Heart right ventricle (tissue), 16 donors: ENCODE results near the gene CHID1. TPM values are rescaled to one million over a fixed set of nuclear protein-coding genes. Genes with fewer than 3 reads are reported as not detected.

Experiments used
- ATAC-seq, 8 donors: fragments of 200-7000 bp; cut with Tn5 transposase; one replicate each; pipeline ENCODE4 v1.9.1; 2020; ENCODE audit warnings: mild to moderate bottlenecking in 8 of 8, moderate library complexity in 8 of 8, moderate number of reproducible peaks in 1 of 8
- DNase-seq, 2 donors: peaks; one replicate each; pipeline ENCODE4 v3.0.0-alpha.2; 2020
- H3K27ac ChIP-seq, 10 donors: fragments of 200-600 bp; sonication (generic) in 2 of 10; one replicate each; pipeline versions ENCODE4 v1.5.0 to v1.8.0; 2020 to 2022; ENCODE audit warnings: mild to moderate bottlenecking in 3 of 10
- H3K27me3 ChIP-seq, 7 donors: fragments of 200-600 bp; one replicate each; pipeline ENCODE4 v1.8.0; 2021 to 2022; ENCODE audit warnings: mild to moderate bottlenecking in 2 of 7
- H3K36me3 ChIP-seq, 9 donors: fragments of 200-600 bp; sonication (generic) in 1 of 9; one replicate each; pipeline versions ENCODE4 v1.5.0 to v1.8.0; 2020 to 2022; ENCODE audit warnings: mild to moderate bottlenecking in 2 of 9
- H3K4me1 ChIP-seq, 9 donors: fragments of 200-600 bp; sonication (generic) in 1 of 9; one replicate each; pipeline versions ENCODE4 v1.5.0 to v1.8.0; 2020 to 2022; ENCODE audit warnings: mild to moderate bottlenecking in 4 of 9
- H3K4me3 ChIP-seq, 10 donors: fragments of 200-600 bp; sonication (generic) in 2 of 10; one replicate each; pipeline versions ENCODE4 v1.5.0 to v1.8.0; 2020 to 2022; ENCODE audit warnings: mild to moderate bottlenecking in 7 of 10, moderate library complexity in 2 of 10
- H3K9me3 ChIP-seq, 11 donors: fragments of 200-600 bp in 10 of 11; sonication (generic) in 2 of 11; one replicate each; pipeline versions ENCODE4 v1.5.0 to v1.8.0; 2013 to 2022; ENCODE audit warnings: mild to moderate bottlenecking in 2 of 11, control low read depth in 1 of 11, moderate library complexity in 1 of 11
- WGBS, 2 donors: extraction: QIAGEN DNeasy Blood & Tissue Kit; methylation state at CpG; one replicate each; pipeline ENCODE4 v1.1.7; 2013; ENCODE audit warnings: inconsistent platforms in 1 of 2; 5-methylcytosine and 5-hydroxymethylcytosine counted together
- intact Hi-C, 10 donors: fragments of 100-400 bp; cut with DNase I; formaldehyde crosslinking; loops; one replicate each; pipeline versions ENCODE4 v1.11.1 to v1.14.2; 2022
- polyA plus RNA-seq, 2 donors: library from polyadenylated mRNA; stranded (reverse); fragments of 200-250 nt; gene quantifications; one replicate each; pipeline ENCODE4 v1.2.3, GENCODE V29; 2013
- total RNA-seq, 10 donors: library from RNA; stranded (reverse); fragmentation: NEBNext Ultra II Directional in 3 of 10; extraction: Animal tissue kit (Norgen Biotek cat#: 25700) in 3 of 10; gene quantifications; one replicate each; pipeline versions ENCODE4 v1.2.1 to v1.2.4, GENCODE V29; 2021 to 2023
- TF ChIP-seq, protein P1 (sequence below), 9 donors: fragments of 200-600 bp; sonication (generic) in 2 of 9; IDR thresholded peaks; one replicate each; pipeline versions ENCODE4 v1.5.0 to v1.8.0; 2021 to 2022; ENCODE audit warnings: antibody characterized with exemption in 9 of 9, mild to moderate bottlenecking in 5 of 9, moderate library complexity in 1 of 9
- donor health status: Arrhythmogenic right ventricular cardiomyopathy.
- donor health status: ischemic (EF 13 %, LVEDD 7.1; RV severe dilation, severe dysfunction).
- donor health status: healthy with polysubstance abuse.
- donor health status: DM: no; HTN: yes; CAD: no.
- donor health status: DM: no; HTN: no; CAD: no.
- donor health status: ischemic (EF 25% LVEDD 6.9; RV normal size, moderate dysfunction).
- donor health status: ischemic (EF 25% LVEDD 5.7; RV mildly dilated, moderate dysfunction).
- donor health status: healthy.
- donor health status: DM: yes; HTN: yes; CAD: no.
- donor health status: Ischemic cardiomyopathy.
- donor health status: ischemic (EF 35%, LVEDD 5.7; RV mildly dilated, moderate dysfunction).
- donor health status: nonischemic (EF 11% LVEDD 7.7; RV severe dilation, severe dysfunction).
- donor health status: DM: yes; HTN: yes; CAD: no.
- donor health status: PGD.
- donor health status: ischemic (EF 29% LVEDD 5.4; RV normal size, mild dysfunction).
- donor health status: nonischemic (EF 23%, LVEDD 6.1; RV moderate dilation, normal function).

The CHID1 gene
- total and polyA plus RNA-seq, 12 donors: 40.1 to 75.2 (median 57.5) TPM

DNA sequence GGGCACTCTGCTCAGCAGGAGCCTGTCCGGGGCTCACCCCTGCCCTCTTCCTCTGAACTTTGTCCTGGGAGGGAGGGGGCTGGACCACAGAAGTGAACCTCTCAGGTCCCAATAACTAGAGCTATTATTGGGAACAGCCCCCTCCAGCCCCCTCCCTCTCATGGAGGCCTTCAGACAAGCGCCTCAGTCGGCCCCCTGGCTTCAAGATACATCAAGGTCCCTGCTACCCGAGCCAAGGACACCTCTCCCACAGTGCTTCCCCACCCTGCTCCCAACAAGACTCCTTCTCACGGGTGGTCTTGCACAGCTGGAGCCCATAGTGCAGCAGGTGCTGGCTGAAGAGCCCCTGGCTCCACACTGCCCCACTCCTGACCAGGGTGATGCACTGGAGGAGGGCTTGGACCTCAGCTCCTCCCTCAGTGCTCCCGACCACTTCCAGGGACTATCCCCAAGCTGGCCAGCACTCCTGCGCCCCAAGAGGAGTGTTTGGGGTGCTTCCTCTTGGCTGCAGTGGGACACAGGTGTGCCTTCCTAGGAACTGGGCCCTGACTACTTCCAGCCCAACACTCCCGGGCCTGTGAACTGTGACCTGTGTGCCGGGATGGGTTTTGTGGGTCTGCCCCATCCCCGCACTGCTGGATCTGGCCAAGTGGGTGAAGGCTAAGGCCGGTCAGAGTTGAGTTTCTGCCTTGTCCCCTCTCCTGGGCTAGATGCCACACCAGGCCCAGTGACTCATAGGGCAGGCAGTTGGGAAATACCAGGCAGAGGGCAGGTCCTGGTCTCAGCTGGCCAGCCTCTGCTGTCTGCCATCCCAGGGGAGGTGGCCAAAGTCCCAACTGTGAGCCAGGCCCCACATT is 89.7 kb downstream of the CHID1 start:
- TF ChIP-seq, protein P1, sequence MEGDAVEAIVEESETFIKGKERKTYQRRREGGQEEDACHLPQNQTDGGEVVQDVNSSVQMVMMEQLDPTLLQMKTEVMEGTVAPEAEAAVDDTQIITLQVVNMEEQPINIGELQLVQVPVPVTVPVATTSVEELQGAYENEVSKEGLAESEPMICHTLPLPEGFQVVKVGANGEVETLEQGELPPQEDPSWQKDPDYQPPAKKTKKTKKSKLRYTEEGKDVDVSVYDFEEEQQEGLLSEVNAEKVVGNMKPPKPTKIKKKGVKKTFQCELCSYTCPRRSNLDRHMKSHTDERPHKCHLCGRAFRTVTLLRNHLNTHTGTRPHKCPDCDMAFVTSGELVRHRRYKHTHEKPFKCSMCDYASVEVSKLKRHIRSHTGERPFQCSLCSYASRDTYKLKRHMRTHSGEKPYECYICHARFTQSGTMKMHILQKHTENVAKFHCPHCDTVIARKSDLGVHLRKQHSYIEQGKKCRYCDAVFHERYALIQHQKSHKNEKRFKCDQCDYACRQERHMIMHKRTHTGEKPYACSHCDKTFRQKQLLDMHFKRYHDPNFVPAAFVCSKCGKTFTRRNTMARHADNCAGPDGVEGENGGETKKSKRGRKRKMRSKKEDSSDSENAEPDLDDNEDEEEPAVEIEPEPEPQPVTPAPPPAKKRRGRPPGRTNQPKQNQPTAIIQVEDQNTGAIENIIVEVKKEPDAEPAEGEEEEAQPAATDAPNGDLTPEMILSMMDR (IDR thresholded peaks at IDR 0.05): no peak
- peak overlapping the region; percentile 87 to 99 (median 98) for H3K27ac ChIP-seq
- intact Hi-C loops: no loop called here
- peak; percentile 8 to 81 (median 68) for ATAC-seq
- H3K4me3 ChIP-seq: peak overlapping the region; percentile 69 to 99 (median 92)
- WGBS, 2 donors: 42 to 48% methylated on average over 11 of the region's 11 CpGs
- no peaks in the 10 kb centered on the region for H3K27me3 ChIP-seq
- peaks cover 0 to 44% (median 20%) of the 10 kb centered on the region in 9 donors for H3K36me3 ChIP-seq
- no peaks in the 10 kb centered on the region for H3K9me3 ChIP-seq
- H3K4me1 ChIP-seq: peaks cover 16 to 55% (median 38%) of the 10 kb centered on the region in 9 donors
- DNase-seq: peak; percentile 79 to 80

GRCh38 chr11:819943-820649 is 90.5 kb downstream of the CHID1 start:
- ATAC-seq (peak; percentile 56 to 75 (median 66)), DNase-seq (peak; percentile 88 to 91)
- H3K27ac ChIP-seq: peak overlapping the region; percentile 87 to 99 (median 98)
- TF ChIP-seq, protein P1 (IDR thresholded peaks at IDR 0.05): no peak
- H3K4me3 ChIP-seq: peak overlapping the region; percentile 69 to 99 (median 92)
- no peaks in the 10 kb centered on the region for H3K9me3 ChIP-seq
- 2 to 4% methylated on average over 44 to 47 of the region's 47 CpGs for WGBS, 2 donors
- intact Hi-C loops: no loop called here
- H3K4me1 ChIP-seq: peaks cover 16 to 49% (median 34%) of the 10 kb centered on the region in 9 donors
- peaks cover 0 to 42% (median 20%) of the 10 kb centered on the region in 9 donors for H3K36me3 ChIP-seq
- H3K27me3 ChIP-seq: no peaks in the 10 kb centered on the region

GRCh38 chr11:819129-819931 is 91.3 kb downstream of the CHID1 start:
- Histone ChIP-seq H3K27ac (peak overlapping the region; percentile 87 to 99 (median 98)), H3K27me3 (no peaks in the 10 kb centered on the region), H3K9me3 (no peaks in the 10 kb centered on the region), H3K4me1 (peaks cover 16 to 46% (median 34%) of the 10 kb centered on the region in 9 donors), H3K36me3 (peaks cover 0 to 42% (median 12%) of the 10 kb centered on the region in 9 donors), H3K4me3 (peak overlapping the region; percentile 69 to 99 (median 92))
- intact Hi-C loops: no loop called here
- 0 to 1% methylated on average over 78 to 96 of the region's 96 CpGs for WGBS, 2 donors
- ATAC-seq (peak; percentile 70 to 92 (median 79)), DNase-seq (peak; percentile 93 to 95)
- TF ChIP-seq, protein P1 (IDR thresholded peaks at IDR 0.05): peak in 5 of 9 donors; percentile 14 to 35 (median 27)
